Stimulated activated CD4-positive, alpha-beta T cell treated with anti-CD3 and anti-CD28 coated beads, Interleukin-4, amount 100 ng/mL, for 4 hours (primary cell): ENCODE data around the gene MLYCD.
"Not testable (repeated sequence)": the region's sequence is repeated elsewhere in the genome, so short reads cannot be mapped to it uniquely, and the experiment has no call there.

Experiments used
- DNase-seq, 2 experiments: peaks; one replicate each; pipeline ENCODE4 v3.0.0-alpha.2; 2020

Gene MLYCD

GRCh38 chr16:83942815-83943515 is 44.0 kb downstream of the MLYCD start:
- DNase-seq = no peak

GRCh38 chr16:83943516-83944050 is 44.7 kb downstream of the MLYCD start:
- no peak for DNase-seq

GRCh38 chr16:83945587-83945986 is 46.7 kb downstream of the MLYCD start:
- no peak for DNase-seq

- DNase-seq = no peak
These were observed 47.4 kb downstream of the MLYCD start for GRCh38 chr16:83946154-83946780.

- DNase-seq = no peak
These were observed 48.1 kb downstream of the MLYCD start for GRCh38 chr16:83946781-83947566.

GRCh38 chr16:83947642-83948234 is 48.8 kb downstream of the MLYCD start:
- DNase-seq = no peak

- no peak for DNase-seq
These were observed 50.2 kb downstream of the MLYCD start for GRCh38 chr16:83948914-83949723.

- no peak for DNase-seq
These were observed 50.7 kb downstream of the MLYCD start for GRCh38 chr16:83949724-83950001.

GRCh38 chr16:83950862-83951399 is 52.0 kb downstream of the MLYCD start:
- not testable (repeated sequence) for DNase-seq

- DNase-seq = no peak
These were observed 52.6 kb downstream of the MLYCD start for GRCh38 chr16:83951544-83951943.

GRCh38 chr16:83952587-83952939 is 53.6 kb downstream of the MLYCD start:
- no peak for DNase-seq

- DNase-seq = peak; percentile 82 to 84
These were observed 54.3 kb downstream of the MLYCD start, which contains the start of gene OSGIN1 for GRCh38 chr16:83952940-83953795. OSGIN1 (plus strand) TSS chr16:83953240; CDS start chr16:83957672, 4,432 bp downstream.

GRCh38 chr16:83953796-83954576 is 55.1 kb downstream of the MLYCD start:
- no peak for DNase-seq

GRCh38 chr16:83954577-83955016 is 55.7 kb downstream of the MLYCD start:
- DNase-seq = no peak

- no peak for DNase-seq
These were observed 56.6 kb downstream of the MLYCD start for GRCh38 chr16:83955218-83956130.

GRCh38 chr16:83956336-83957289 is 57.7 kb downstream of the MLYCD start:
- DNase-seq = peak; percentile 62 to 76

- DNase-seq = no peak
These were observed 58.5 kb downstream of the MLYCD start for GRCh38 chr16:83957296-83957855.
